HG03064 (cell line): Measurements from ENCODE around the gene METRN.

ENCODE experiments used
- ATAC-seq: cut with Tn5 transposase; IDR thresholded peaks from one replicate; pipeline ENCODE4 v1.9.1; 2021; ENCODE audit warnings: low read depth; ENCODE audit not compliant: unreplicated experiment

The METRN gene

DNA sequence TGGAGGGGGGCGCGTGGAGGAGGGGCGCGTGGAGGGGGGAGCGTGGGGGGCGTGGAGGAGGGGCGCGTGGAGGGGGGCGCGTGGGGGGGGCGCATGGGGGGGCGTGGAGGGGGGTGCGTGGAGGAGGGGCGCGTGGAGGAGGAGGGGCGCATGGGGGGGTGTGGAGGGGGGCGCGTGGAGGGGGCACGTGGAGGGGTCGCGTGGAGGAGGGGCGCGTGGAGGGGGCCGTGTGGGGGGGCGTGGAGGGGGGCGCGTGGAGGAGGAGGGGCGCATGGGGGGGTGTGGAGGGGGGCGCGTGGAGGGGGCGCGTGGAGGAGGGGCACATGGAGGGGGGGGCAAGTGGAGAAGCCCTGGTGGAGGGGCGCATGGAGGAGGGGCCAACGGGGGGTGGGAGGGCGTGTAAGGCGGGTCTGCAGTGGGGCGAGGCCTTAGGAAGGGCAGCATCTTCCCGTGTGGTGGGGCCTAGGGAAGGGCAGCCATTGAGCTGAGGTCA, 52.9 kb downstream of the METRN start:
- no peak for ATAC-seq

DNA sequence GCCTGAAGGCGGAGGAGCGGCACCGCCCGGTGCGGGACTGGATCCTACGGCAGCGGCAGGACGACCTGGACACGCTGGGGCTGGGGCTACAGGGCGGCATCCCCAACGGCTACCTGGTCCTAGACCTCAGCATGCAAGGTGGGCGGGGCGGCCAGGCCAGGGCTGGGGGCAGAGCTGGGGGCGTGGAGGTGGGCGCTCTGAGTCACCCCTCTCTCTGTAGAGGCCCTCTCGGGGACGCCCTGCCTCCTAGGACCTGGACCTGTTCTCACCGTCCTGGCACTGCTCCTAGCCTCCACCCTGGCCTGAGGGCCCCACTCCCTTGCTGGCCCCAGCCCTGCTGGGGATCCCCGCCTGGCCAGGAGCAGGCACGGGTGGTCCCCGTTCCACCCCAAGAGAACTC, 53.5 kb downstream of the METRN start:
- ATAC-seq = no peak
